Heart left ventricle (tissue), 16 donors: ENCODE measurements around the gene OVCH1. TPM values are rescaled to one million over a fixed set of nuclear protein-coding genes. Genes with fewer than 3 reads are reported as not detected.

ENCODE experiments used
- ATAC-seq, 4 donors: fragments of 200-7000 bp; cut with Tn5 transposase; one replicate each; pipeline ENCODE4 v1.9.1; 2020 to 2022; ENCODE audit warnings: moderate library complexity in 4 of 4, mild to moderate bottlenecking in 3 of 4, moderate number of reproducible peaks in 1 of 4
- DNase-seq, 5 donors: peaks; one replicate each; pipeline ENCODE4 v3.0.0-alpha.2; 2020
- H3K27ac ChIP-seq, 12 donors: fragments of 200-600 bp; sonication (generic) in 4 of 12; one replicate each; pipeline versions ENCODE4 v1.5.0 to v1.8.0; 2016 to 2022; ENCODE audit warnings: mild to moderate bottlenecking in 2 of 12
- H3K27me3 ChIP-seq, 9 donors: fragments of 200-600 bp; sonication (generic) in 2 of 9; one replicate each; pipeline versions ENCODE4 v1.5.1 to v1.8.0; 2016 to 2022; ENCODE audit warnings: mild to moderate bottlenecking in 3 of 9
- H3K36me3 ChIP-seq, 9 donors: fragments of 200-600 bp; sonication (generic) in 2 of 9; one replicate each; pipeline versions ENCODE4 v1.5.0 to v1.8.0; 2018 to 2022; ENCODE audit warnings: mild to moderate bottlenecking in 2 of 9
- H3K4me1 ChIP-seq, 12 donors: fragments of 200-600 bp; sonication (generic) in 4 of 12; one replicate each; pipeline versions ENCODE4 v1.5.0 to v1.8.0; 2016 to 2022; ENCODE audit warnings: mild to moderate bottlenecking in 3 of 12
- H3K4me3 ChIP-seq, 12 donors: fragments of 200-600 bp; sonication (generic) in 4 of 12; one replicate each; pipeline versions ENCODE4 v1.5.0 to v1.8.0; 2017 to 2022; ENCODE audit warnings: mild to moderate bottlenecking in 9 of 12, moderate library complexity in 4 of 12
- H3K9me3 ChIP-seq, 12 donors: fragments of 200-600 bp; sonication (generic) in 4 of 12; one replicate each; pipeline versions ENCODE4 v1.5.0 to v1.8.0; 2016 to 2022; ENCODE audit warnings: mild to moderate bottlenecking in 1 of 12
- POLR2A ChIP-seq, 2 donors: fragments of 450-650 bp; IDR thresholded peaks; one replicate each; pipeline ENCODE4 v1.6.1; 2017; ENCODE audit warnings: antibody characterized with exemption in 2 of 2, mild to moderate bottlenecking in 2 of 2, moderate library complexity in 2 of 2
- WGBS, 4 donors: extraction: QIAGEN DNeasy Blood & Tissue Kit in 2 of 4; methylation state at CpG; one replicate each; pipeline versions ENCODE4 v1.1.5 to v1.1.7; 2013 to 2018; 5-methylcytosine and 5-hydroxymethylcytosine counted together
- intact Hi-C, 10 donors: fragments of 100-400 bp; cut with DNase I; formaldehyde crosslinking; loops; one replicate each; pipeline versions ENCODE4 v1.11.1 to v1.14.2; 2022
- polyA plus RNA-seq, 2 donors: library from polyadenylated mRNA; stranded (reverse); fragments of 200-250 nt; gene quantifications; one replicate each; pipeline ENCODE4 v1.2.3, GENCODE V29; 2013
- total RNA-seq, 9 donors: library from RNA; depleted of rRNA in 2 of 9; stranded (reverse); fragments of >200 nt in 2 of 9; fragmentation: NEBNext Ultra II Directional in 3 of 9; extraction: Animal tissue kit (Norgen Biotek cat#: 25700) in 3 of 9; gene quantifications; one replicate each; pipeline versions ENCODE4 v1.1.0 to v1.2.4, GENCODE V29; 2016 to 2023
- TF ChIP-seq, protein P1 (sequence below), 12 donors: fragments of 200-600 bp; sonication (generic) in 4 of 12; IDR thresholded peaks; one replicate each; pipeline versions ENCODE4 v1.5.0 to v1.8.0; 2018 to 2022; ENCODE audit warnings: antibody characterized with exemption in 12 of 12, mild to moderate bottlenecking in 5 of 12
- donor health status: ischemic (EF 13 %, LVEDD 7.1; RV severe dilation, severe dysfunction).
- donor health status: healthy with polysubstance abuse.
- donor health status: DM: no; HTN: yes; CAD: no.
- donor health status: DM: no; HTN: no; CAD: no.
- donor health status: ischemic (EF 25% LVEDD 6.9; RV normal size, moderate dysfunction).
- donor health status: ischemic (EF 25% LVEDD 5.7; RV mildly dilated, moderate dysfunction).
- donor health status: healthy.
- donor health status: DM: yes; HTN: yes; CAD: no.
- donor health status: ischemic (EF 35%, LVEDD 5.7; RV mildly dilated, moderate dysfunction).
- donor health status: nonischemic (EF 11% LVEDD 7.7; RV severe dilation, severe dysfunction).
- donor health status: DM: yes; HTN: yes; CAD: no.
- donor health status: PGD.
- donor health status: ischemic (EF 29% LVEDD 5.4; RV normal size, mild dysfunction).
- donor health status: nonischemic (EF 23%, LVEDD 6.1; RV moderate dilation, normal function).

Gene OVCH1
- total and polyA plus RNA-seq, 11 donors: 0.09 to 0.18 (median 0.13) TPM; not detected in 7

DNA sequence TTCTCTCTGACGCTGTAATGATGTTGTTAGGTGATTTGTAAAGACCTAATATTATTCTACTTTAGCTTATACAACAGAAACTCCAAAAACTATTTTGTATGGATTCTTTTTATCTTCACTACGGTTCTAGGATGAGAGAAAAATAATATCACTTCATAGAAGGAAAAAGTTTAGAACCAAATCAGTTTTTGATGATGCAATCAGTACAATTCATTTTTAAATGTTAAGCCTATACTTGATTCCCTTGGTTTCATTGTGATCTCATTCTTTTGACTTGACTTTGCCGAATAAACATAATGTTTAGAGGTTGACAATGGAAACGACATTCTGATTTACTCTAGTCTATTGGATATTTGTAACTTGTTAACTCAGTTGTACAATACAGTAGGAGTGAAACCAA lies 91.9 kb downstream of the OVCH1 start:
- H3K4me3 ChIP-seq: no peak overlapping the region
- no peaks in the 10 kb centered on the region for H3K27me3 ChIP-seq
- intact Hi-C loops: no loop called here
- DNase-seq (no peak), ATAC-seq (no peak)
- H3K9me3 ChIP-seq: peaks cover 0 to 3% (median 0%) of the 10 kb centered on the region in 12 donors
- TF ChIP-seq, protein P1, sequence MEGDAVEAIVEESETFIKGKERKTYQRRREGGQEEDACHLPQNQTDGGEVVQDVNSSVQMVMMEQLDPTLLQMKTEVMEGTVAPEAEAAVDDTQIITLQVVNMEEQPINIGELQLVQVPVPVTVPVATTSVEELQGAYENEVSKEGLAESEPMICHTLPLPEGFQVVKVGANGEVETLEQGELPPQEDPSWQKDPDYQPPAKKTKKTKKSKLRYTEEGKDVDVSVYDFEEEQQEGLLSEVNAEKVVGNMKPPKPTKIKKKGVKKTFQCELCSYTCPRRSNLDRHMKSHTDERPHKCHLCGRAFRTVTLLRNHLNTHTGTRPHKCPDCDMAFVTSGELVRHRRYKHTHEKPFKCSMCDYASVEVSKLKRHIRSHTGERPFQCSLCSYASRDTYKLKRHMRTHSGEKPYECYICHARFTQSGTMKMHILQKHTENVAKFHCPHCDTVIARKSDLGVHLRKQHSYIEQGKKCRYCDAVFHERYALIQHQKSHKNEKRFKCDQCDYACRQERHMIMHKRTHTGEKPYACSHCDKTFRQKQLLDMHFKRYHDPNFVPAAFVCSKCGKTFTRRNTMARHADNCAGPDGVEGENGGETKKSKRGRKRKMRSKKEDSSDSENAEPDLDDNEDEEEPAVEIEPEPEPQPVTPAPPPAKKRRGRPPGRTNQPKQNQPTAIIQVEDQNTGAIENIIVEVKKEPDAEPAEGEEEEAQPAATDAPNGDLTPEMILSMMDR (IDR thresholded peaks at IDR 0.05): no peak
- no peak for TF ChIP-seq POLR2A (IDR thresholded peaks at IDR 0.05)
- no peaks in the 10 kb centered on the region for H3K36me3 ChIP-seq
- no peaks in the 10 kb centered on the region for H3K4me1 ChIP-seq
- H3K27ac ChIP-seq: no peak overlapping the region
- WGBS, 4 donors: 43 to 61% (median 55%) methylated on average over 4 of the region's 4 CpGs

DNA sequence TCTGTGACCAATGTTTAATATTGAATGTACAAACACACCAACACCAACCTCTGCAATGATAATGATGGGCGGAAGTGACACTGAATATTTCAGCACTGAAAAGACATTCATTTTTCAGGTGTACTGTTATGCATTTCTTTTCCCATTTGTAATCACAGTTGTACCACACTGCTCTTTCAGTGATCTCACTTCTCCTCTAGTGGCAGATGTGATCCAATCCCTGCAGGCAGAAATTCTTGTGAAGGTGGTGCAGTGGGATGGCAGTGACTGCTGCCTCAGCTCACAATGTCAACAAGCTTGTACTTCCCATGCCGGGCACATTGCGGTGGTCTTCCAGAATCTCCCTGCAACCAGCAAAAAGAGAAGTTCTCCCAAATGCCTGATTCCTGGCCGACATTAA lies 93.5 kb downstream of the OVCH1 start:
- ATAC-seq: no peak
- Histone ChIP-seq H3K27ac (no peak overlapping the region), H3K4me3 (no peak overlapping the region), H3K9me3 (no peaks in the 10 kb centered on the region), H3K27me3 (no peaks in the 10 kb centered on the region), H3K36me3 (no peaks in the 10 kb centered on the region), H3K4me1 (no peaks in the 10 kb centered on the region)
- DNase-seq: no peak
- whole genome bisulfite sequencing, 4 donors: 64 to 72% (median 67%) methylated on average over 4 of the region's 4 CpGs
- intact Hi-C loops: no loop called here
- TF ChIP-seq POLR2A (IDR thresholded peaks at IDR 0.05): no peak

DNA sequence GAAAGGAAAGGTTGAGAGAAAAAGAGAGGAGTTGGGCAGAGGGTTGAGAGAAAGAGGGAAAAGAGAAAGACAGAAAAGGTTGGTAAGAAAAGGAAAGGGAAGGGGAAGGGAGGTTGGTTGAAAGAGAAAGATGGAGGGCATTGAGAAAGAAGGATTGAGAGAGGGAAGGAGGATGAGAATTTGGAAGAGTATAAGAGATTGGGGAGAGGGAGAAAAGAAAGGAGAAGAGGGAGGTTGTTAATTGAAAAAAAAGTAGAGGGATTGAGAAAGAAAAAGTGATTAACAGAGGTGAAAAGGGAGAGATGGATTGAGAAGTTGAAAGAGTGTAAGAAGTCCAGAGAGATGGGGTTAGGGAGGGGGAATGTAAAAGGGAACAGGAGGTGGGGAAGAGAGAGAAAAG lies 95.0 kb downstream of the OVCH1 start:
- Histone ChIP-seq H3K9me3 (no peaks in the 10 kb centered on the region), H3K36me3 (no peaks in the 10 kb centered on the region), H3K4me1 (no peaks in the 10 kb centered on the region), H3K27me3 (no peaks in the 10 kb centered on the region), H3K27ac (no peak overlapping the region), H3K4me3 (no peak overlapping the region)
- TF ChIP-seq POLR2A (IDR thresholded peaks at IDR 0.05): no peak
- TF ChIP-seq, protein P1 (IDR thresholded peaks at IDR 0.05): no peak
- no peak for DNase-seq
- no peak for ATAC-seq
- intact Hi-C loops: no loop called here

DNA sequence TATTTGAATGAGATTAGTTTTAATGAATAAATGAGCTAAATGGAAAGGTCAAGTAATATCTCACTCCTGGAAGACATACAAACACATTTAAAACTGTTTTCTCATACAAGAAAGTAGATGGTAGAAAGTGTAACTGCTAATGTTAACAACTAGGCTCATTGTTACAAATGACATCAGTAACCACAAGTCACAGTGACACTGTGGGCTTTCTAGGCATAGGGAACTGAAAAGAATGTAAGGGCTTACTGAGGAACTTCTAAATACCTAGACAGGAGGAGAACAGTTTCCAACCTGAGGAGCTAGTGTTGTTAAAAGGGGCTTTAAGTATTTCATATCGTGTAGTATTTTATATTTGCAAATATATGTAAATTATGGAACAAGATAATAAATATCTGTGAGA lies 99.0 kb downstream of the OVCH1 start:
- no peak for ATAC-seq
- H3K4me3 ChIP-seq: no peak overlapping the region

DNA sequence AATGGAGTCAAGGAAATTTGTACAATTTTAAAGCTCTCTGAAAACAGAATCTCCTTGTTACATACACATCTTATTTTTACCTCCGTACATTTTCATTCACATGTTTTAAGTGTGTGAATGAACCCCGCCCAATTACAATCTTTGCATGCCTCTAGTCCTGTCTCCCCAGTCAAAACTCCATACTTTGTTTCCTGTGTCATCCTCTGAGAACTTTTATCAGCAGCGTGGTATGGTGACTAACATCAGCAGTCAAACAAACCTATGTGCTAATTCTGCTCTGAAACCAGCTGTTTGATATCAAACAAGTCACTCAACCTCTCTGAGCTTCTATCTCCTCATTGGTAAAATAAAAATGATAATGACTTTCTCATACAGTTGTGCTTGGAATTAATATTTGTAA lies 100.7 kb downstream of the OVCH1 start:
- H3K36me3 ChIP-seq: no peaks in the 10 kb centered on the region
- no peak for DNase-seq
- 64 to 76% (median 68%) methylated on average over 3 of the region's 3 CpGs for WGBS, 4 donors

More for the DNA sequence above, 99.0 kb downstream of the OVCH1 start:
- TF ChIP-seq, protein P1 (IDR thresholded peaks at IDR 0.05): no peak
- no peak for TF ChIP-seq POLR2A (IDR thresholded peaks at IDR 0.05)
- H3K27ac ChIP-seq: no peak overlapping the region
- intact Hi-C loops: no loop called here
- no peaks in the 10 kb centered on the region for H3K27me3 ChIP-seq
- H3K36me3 ChIP-seq: no peaks in the 10 kb centered on the region
- H3K9me3 ChIP-seq: no peaks in the 10 kb centered on the region
- WGBS, 4 donors: 87 to 94% (median 90%) methylated on average over 1 of the region's 1 CpG
- no peaks in the 10 kb centered on the region for H3K4me1 ChIP-seq
- DNase-seq: no peak

More for the DNA sequence above, 100.7 kb downstream of the OVCH1 start:
- no peak for ATAC-seq
- no peaks in the 10 kb centered on the region for H3K27me3 ChIP-seq
- H3K27ac ChIP-seq: no peak overlapping the region
- TF ChIP-seq POLR2A (IDR thresholded peaks at IDR 0.05): no peak
- no peak overlapping the region for H3K4me3 ChIP-seq
- no peaks in the 10 kb centered on the region for H3K4me1 ChIP-seq
- intact Hi-C loops: no loop called here
- H3K9me3 ChIP-seq: no peaks in the 10 kb centered on the region
